Measurements from ENCODE around the gene POGZ.

The POGZ gene

GRCh38 chr1:151371370-151372057 lies 87.8 kb downstream of the POGZ start:
- peak; percentile 70 for DNase-seq (ENCODE audit: low spot score)

GRCh38 chr1:151370211-151370911 lies 88.9 kb downstream of the POGZ start:
- DNase-seq (ENCODE audit: low spot score): no peak

GRCh38 chr1:151369621-151370048 lies 89.7 kb downstream of the POGZ start:
- no peak for DNase-seq (ENCODE audit: low spot score)

GRCh38 chr1:151369302-151369610 lies 90.0 kb downstream of the POGZ start:
- DNase-seq (ENCODE audit: low spot score): no peak

GRCh38 chr1:151368393-151369301 lies 90.6 kb downstream of the POGZ start:
- DNase-seq (ENCODE audit: low spot score): no peak

- no peak for DNase-seq (ENCODE audit: low spot score)
Measured at GRCh38 chr1:151367658-151368392, 91.5 kb downstream of the POGZ start.

- no peak for DNase-seq (ENCODE audit: low spot score)
Measured at GRCh38 chr1:151364996-151365395, 94.3 kb downstream of the POGZ start.

GRCh38 chr1:151362308-151363155 lies 96.8 kb downstream of the POGZ start:
- no peak for DNase-seq (ENCODE audit: low spot score)

GRCh38 chr1:151361883-151362282 lies 97.4 kb downstream of the POGZ start:
- no peak for DNase-seq (ENCODE audit: low spot score)

GRCh38 chr1:151356696-151357095 lies 102.6 kb downstream of the POGZ start:
- DNase-seq (ENCODE audit: low spot score): no peak

All from AG20443 (cell line).